Dermis microvascular lymphatic vessel endothelial cell (primary cell): ENCODE results near the gene IL1RAPL1. TPM values are rescaled to one million over a fixed set of nuclear protein-coding genes. Genes with fewer than 3 reads are reported as not detected.
A peak's percentile ranks its signal among the peaks of the same experiment; 100 is the strongest.

Source experiments
- DNase-seq, 2 donors: peaks; one replicate each; pipeline versions ENCODE4 v3.0.0 to v3.0.0-alpha.2; 2010; ENCODE audit warnings: low read depth in 2 of 2
- total RNA-seq: library from RNA; depleted of rRNA; stranded (reverse); fragments of >200 nt; gene quantifications from 2 replicates; pipeline ENCODE4 v1.2.1, GENCODE V29; 2014

The IL1RAPL1 gene
- total RNA-seq, 1 donor from 2014 or later, result under 0.01 TPM

- no peak for DNase-seq
Observed at GRCh38 chrX:29870608-29871007, 1283.4 kb downstream of the IL1RAPL1 start.

DNA sequence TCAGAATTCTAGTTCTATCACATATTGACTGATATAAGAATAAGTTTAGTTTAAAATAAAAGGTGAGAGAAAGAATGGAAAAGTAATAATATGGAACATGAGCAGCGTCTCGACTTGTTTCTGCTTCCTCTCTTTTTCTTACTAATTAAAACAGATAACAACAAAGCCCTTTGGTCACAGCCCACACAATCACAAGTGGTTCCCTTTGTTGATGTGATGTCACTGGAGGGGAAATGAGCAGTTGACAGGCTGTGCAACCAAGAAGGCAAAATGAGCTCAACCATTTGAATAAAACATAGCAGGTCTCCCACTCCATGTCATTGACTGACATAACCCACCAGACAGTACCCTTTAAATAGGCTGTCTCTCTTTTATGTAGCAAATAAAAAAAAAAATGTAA lies 1285.6 kb downstream of the IL1RAPL1 start:
- no peak for DNase-seq

DNA sequence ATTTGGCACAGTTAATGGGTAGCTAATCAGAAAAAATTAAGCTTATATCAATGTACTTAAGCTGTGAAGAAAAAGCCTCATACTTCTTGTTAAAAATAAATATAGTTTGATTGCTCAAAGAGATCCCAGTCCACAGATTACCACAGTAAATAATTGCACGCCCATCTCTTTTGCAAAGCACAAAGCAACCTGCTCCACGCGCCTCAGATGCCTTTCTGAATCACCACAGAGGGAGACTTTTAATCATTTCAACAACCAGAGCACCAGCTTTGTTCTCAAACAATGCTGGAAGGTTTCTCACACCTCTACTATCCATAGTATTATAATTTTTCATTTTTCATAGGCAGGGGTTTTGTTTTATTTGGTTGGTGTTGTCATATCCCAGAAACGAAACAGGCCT lies 1289.5 kb downstream of the IL1RAPL1 start:
- DNase-seq, result no peak

DNA sequence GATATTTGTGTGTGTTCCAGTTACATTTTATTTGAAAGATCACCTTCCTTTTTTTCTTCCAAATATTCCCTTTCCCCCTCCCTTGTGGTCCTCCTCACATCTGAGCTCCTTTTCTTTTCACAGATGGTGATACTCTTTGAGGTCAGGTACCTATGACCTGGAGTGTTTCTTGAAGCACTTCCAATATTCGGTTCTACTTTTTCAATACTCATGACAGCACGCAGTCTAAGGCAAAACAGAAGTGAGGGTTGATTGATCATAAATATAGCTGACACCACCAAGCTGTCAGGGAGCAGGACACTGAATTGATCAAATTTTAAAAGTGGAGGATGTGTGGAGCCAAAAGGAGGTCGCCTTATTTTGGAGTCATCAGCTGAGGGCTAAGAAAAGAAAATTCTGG lies 1293.7 kb downstream of the IL1RAPL1 start:
- no peak for DNase-seq

DNA sequence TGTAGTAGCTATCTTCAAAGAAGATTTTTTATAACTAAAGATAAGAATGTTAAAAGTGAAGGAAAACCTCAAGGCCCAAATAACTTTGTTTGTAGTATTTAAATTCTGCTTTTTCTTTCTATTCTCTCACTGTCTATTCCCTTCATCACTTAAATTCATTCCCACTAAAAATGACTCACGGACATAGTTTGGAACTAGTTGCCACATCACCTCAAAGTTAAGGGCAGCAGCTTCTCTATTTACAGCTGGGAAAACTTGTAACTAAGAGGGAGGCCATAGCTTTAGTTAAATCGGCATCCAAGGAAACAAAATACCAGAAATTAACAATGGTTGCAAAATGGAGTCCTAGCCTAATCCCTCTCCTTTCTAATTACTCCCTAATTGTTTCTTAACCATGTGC lies 1302.8 kb downstream of the IL1RAPL1 start:
- DNase-seq, result no peak

DNA sequence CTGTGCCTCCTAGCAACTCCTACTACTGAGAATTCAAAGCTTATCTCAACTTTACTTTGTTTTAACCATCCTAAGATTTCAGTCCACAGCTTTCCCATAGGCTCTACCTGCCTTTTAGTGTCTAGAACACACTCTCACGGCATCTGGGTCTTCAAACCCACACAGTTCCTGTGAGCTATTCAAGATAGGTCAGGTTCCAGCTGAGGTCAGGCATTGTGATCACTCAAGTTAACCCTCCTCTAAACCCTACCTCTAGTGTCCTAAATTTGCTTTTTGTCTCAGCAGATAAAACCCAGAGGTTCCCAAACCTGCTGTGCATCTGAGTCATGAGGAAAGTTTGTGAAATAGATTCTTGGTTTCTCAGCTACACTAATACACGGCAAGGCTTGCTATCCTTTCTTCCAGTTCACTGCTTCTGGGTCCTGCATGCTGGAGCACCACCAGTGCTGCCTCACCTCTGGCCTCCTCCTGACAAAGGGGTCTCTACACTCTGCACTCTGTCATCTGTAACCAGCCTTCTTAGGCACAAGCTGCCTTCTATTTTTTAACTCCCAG lies 1303.5 kb downstream of the IL1RAPL1 start:
- DNase-seq, result no peak

DNA sequence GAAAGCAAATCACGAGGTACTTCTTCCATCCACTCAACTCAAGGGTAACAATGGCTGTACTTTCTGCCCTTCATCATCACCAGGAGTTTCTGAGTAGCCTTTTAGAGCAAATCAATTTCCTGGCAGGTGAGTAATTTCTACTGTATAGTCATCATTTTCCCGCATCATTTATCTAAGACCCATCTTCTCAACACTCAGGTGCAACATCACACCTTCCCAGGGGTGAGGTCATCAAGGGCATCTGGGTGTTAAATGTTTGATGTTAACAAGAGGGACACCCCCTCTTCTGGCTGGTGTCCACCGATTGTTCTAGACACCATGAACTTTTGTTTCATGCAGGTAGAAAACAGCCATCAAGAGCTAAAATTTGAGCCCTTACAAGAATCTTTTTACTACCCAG lies 1314.8 kb downstream of the IL1RAPL1 start:
- DNase-seq, result no peak

DNA sequence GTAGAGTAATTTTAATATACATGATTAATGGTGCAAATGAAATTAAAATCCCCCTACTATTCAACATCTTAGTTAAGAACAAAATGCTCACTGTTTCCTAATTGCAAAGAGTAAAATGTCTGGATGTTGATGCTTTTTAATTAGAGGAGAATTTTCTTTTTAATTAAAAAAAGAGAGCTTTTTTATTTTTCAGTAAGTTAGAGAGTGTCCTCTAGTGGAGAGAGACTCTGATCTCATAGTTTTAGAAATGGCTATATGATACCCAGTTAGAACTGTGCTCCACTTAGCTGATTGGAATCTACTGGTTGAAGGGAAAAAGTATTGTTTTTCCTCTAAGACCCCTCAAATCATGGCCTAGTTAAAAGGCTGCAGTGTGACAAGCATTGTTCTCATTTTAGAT lies 1316.1 kb downstream of the IL1RAPL1 start:
- DNase-seq, result peak in 1 of 2 donors; percentile 1

- DNase-seq, result peak in 1 of 2 donors; percentile 1
Observed at GRCh38 chrX:29911673-29912072, 1324.4 kb downstream of the IL1RAPL1 start.

GRCh38 chrX:29913647-29914046 lies 1326.4 kb downstream of the IL1RAPL1 start:
- DNase-seq, result no peak

DNA sequence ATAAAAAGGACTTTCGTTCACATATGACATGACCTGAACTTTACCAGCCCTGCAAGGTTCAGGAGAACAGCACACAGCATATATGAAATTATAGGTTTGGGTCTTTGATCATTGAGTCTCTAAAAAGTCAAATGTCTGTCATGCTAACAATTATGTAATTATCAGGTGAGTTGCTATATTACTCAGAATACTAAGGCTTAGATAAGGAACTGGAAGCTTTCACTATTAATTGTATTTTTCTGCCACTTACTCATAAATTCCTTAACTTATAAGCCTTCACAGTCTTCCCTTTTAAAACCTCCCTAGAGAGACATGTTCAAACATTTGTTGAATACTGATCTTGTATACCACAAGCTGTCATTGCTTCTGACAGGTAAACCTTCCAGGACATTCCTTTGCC lies 1335.4 kb downstream of the IL1RAPL1 start:
- no peak for DNase-seq

DNA sequence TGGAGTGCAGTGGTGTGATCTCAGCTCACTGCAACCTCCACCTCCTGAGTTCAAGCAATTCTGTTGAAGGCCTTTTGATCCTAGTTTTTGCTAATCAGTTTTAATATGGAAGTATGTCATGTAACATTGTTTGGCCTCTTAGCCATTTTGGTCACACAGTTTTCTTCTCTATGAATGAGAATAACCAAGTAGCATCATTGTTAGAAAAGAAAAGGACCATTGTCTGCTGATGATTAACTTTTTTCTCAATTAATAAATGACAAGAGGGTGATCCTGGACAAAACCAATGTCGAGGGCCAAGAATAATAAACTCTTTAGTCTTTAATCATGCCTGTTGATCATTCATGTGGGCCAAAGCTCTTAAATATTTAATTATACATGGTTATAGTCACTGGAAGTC lies 1338.8 kb downstream of the IL1RAPL1 start:
- DNase-seq, result no peak

GRCh38 chrX:29926659-29927058 lies 1339.4 kb downstream of the IL1RAPL1 start:
- DNase-seq, result no peak

GRCh38 chrX:29935455-29935854 lies 1348.2 kb downstream of the IL1RAPL1 start:
- no peak for DNase-seq

DNA sequence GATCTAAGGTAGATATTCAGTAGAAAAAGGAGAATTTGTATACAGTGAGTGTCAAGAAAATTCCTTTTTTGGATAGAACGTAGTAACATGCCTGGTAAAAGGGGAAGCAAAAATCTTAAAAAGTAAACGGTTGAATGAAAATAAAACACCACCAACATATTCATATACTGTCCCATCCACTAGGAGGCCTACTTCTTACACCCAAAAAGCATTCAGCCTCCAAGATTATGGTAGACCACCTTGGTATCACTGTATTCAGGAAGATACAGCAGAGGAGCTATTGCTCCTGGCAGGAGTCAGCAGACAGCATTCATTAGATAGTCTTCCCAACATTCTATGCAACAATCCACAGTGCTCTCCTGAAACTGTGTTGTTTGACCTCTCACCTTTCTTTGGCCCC lies 1353.5 kb downstream of the IL1RAPL1 start:
- no peak for DNase-seq

DNA sequence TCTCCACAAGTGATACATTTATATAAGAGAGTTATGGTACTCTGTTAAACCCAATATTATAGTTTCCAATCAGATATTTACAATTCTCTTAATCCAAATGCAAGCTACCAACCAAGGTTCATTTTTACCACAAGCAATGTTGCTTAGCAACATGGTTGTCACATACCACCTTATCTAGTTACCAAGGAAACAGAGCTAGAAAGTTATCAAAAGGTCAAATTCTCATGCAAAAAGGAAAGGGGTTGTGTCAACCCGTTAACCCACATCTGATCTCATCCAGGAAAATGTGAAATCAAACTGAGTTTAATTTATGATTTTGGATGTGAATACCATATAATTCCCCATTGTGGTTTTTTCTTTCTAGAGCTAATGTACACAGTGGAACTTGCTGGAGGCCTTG lies 1354.0 kb downstream of the IL1RAPL1 start:
- peak in 1 of 2 donors; percentile 46 for DNase-seq

DNA sequence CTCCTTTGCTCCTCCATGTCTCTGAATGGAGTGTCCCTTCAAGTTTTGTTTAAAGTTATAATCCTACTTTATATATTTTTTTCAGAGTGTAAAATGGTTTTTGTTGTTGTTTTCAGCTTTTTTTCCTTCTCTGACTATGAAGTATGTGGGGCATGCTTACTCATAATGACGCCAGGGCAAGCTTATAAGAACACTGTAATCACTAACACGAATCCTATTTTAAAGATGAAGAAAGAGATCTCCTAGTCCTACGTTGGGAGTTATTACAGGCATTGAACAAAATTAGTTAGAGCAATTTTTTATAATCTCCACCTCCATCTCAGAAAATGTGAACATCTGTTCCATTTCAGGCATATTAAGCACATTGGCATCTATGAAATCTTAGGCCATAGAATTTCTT lies 1360.0 kb downstream of the IL1RAPL1 start:
- no peak for DNase-seq

DNA sequence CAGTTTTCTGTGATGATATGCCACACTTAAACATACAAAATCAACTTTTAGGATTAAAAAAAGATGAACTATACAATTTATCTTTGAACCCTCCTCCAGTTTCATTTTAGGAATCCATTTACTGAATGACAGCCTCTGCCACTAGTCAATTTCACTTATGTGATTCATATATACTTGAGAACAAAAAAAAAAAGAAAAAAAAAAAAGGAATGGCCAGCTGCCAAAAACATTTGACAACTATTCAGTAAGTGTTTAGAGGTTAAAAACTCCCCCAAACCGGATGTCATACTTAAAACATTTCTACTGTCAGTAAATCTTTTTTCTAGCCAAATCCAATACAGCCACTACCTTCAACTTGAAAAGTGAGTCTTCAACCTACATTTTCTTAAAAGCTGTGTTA lies 1361.4 kb downstream of the IL1RAPL1 start:
- DNase-seq, result peak in 1 of 2 donors; percentile 53

DNA sequence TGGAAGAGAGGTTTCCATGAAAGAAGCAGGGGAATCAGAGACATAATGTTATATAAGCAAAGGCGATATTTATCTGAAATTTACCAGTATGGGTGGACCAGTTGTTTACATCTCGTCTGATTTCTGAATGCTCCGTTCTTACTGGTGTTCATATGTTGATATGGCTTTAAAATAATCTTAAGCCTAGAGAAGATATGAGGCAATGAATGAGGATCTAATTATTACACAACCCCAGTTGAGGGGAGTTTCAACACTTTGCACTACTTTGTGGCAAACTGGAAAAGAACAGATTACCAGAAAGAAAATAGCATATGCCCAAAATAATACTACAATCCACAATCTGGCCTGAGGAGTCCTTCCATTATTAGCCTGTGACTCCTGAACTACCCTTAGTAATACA lies 1364.8 kb downstream of the IL1RAPL1 start:
- DNase-seq, result no peak

DNA sequence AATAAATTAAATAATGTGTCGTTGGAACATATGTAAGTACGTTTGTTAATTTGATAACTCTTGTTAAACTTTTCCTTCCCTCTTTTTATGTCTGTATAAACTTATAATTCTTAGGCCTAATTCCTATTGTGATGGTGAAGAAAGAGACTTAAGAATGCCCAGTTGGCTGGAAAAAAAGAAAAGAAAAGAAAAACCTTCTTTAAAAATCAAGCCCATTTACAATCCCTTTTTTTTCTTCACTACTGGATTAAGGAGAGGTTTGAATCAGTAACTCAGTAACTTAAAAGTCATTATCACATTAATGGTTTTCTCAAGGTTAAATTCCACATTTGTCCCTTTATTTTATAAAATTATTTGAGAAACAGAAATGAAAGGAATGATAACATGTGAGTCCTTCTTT lies 1374.8 kb downstream of the IL1RAPL1 start:
- no peak for DNase-seq

GRCh38 chrX:29965634-29966033 lies 1378.4 kb downstream of the IL1RAPL1 start:
- no peak for DNase-seq

GRCh38 chrX:29992083-29992482 lies 1404.8 kb downstream of the IL1RAPL1 start:
- no peak for DNase-seq

GRCh38 chrX:30005813-30006212 lies 1418.6 kb downstream of the IL1RAPL1 start:
- no peak for DNase-seq
